BLaER1 (cell line): ENCODE measurements around the gene ARFGEF3.
"Not testable (repeated sequence)": the region's sequence is repeated elsewhere in the genome, so short reads cannot be mapped to it uniquely, and the experiment has no call there.

Experiments used
- H3K27ac ChIP-seq: shearing (Covaris generic); formaldehyde crosslinking; 2 replicates; pipeline ENCODE4 v1.8.1; 2022
- H3K27me3 ChIP-seq: shearing (Covaris generic); formaldehyde crosslinking; 2 replicates; pipeline ENCODE4 v1.8.1; 2022
- H3K36me3 ChIP-seq: shearing (Covaris generic); formaldehyde crosslinking; 2 replicates; pipeline ENCODE4 v1.8.1; 2022
- H3K4me1 ChIP-seq: shearing (Covaris generic); formaldehyde crosslinking; 2 replicates; pipeline ENCODE4 v1.8.1; 2022
- H3K4me2 ChIP-seq: shearing (Covaris generic); formaldehyde crosslinking; 2 replicates; pipeline ENCODE4 v1.8.1; 2022
- H3K4me3 ChIP-seq: shearing (Covaris generic); formaldehyde crosslinking; 2 replicates; pipeline ENCODE4 v1.8.1; 2022
- H3K9ac ChIP-seq: shearing (Covaris generic); formaldehyde crosslinking; 2 replicates; pipeline ENCODE4 v1.8.1; 2022
- H3K9me3 ChIP-seq: shearing (Covaris generic); formaldehyde crosslinking; 2 replicates; pipeline ENCODE4 v1.8.1; 2022
- H4K20me1 ChIP-seq: shearing (Covaris generic); formaldehyde crosslinking; 2 replicates; pipeline ENCODE4 v1.8.1; 2022
- Cebpa-rat ChIP-seq: shearing (Covaris generic); IDR thresholded peaks from 2 replicates; pipeline ENCODE4 v1.8.1; 2022

Gene ARFGEF3

GRCh38 chr6:138267971-138268895, 106.5 kb downstream of the ARFGEF3 start:
- no peak for TF ChIP-seq Cebpa-rat
- Histone ChIP-seq H3K4me3 (no peak overlapping the region), H3K36me3 (no peaks in the 10 kb centered on the region), H3K9me3 (no peaks in the 10 kb centered on the region), H3K4me1 (no peaks in the 10 kb centered on the region), H4K20me1 (no peaks in the 10 kb centered on the region), H3K27ac (no peak overlapping the region), H3K4me2 (no peak overlapping the region), H3K27me3 (no peaks in the 10 kb centered on the region), H3K9ac (no peak overlapping the region)

- H3K27ac ChIP-seq, result no peak overlapping the region
- no peaks in the 10 kb centered on the region for H3K27me3 ChIP-seq
- no peak overlapping the region for H3K9ac ChIP-seq
- no peak overlapping the region for H3K4me2 ChIP-seq
- no peaks in the 10 kb centered on the region for H3K36me3 ChIP-seq
- H3K4me3 ChIP-seq, result no peak overlapping the region
- H4K20me1 ChIP-seq, result no peaks in the 10 kb centered on the region
- no peaks in the 10 kb centered on the region for H3K4me1 ChIP-seq
- H3K9me3 ChIP-seq, result no peaks in the 10 kb centered on the region
- no peak for TF ChIP-seq Cebpa-rat
Measured at GRCh38 chr6:138271451-138271850, 109.7 kb downstream of the ARFGEF3 start.

- no peak overlapping the region for H3K4me3 ChIP-seq
- no peak overlapping the region for H3K4me2 ChIP-seq
- no peak for TF ChIP-seq Cebpa-rat
Measured at GRCh38 chr6:138272533-138273315, 111.0 kb downstream of the ARFGEF3 start.

DNA sequence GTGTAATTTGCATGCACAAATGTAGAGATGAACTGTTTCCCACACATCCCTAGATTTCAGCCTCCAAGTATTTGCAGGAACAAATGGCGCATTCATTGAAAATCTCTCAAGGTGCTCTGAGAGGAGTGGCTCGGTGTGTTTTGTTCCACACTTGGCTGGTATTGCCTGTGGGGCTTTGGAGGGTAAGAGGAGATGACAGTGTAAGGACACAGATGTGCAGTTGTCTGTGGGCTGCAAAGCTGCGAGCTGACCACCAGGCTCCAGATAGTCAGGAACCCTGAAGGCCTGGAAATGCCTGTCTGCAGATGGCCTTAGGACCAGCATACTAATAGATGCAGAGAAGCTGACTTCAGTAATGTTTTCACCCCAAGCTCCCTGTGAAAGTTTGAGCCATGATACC, 114.2 kb downstream of the ARFGEF3 start:
- no peak for TF ChIP-seq Cebpa-rat
- Histone ChIP-seq H4K20me1 (no peaks in the 10 kb centered on the region), H3K9ac (no peak overlapping the region), H3K36me3 (no peaks in the 10 kb centered on the region), H3K9me3 (no peaks in the 10 kb centered on the region), H3K4me1 (no peaks in the 10 kb centered on the region), H3K4me2 (no peak overlapping the region), H3K4me3 (no peak overlapping the region), H3K27ac (no peak overlapping the region), H3K27me3 (no peaks in the 10 kb centered on the region)

More at GRCh38 chr6:138272533-138273315, 111.0 kb downstream of the ARFGEF3 start:
- Histone ChIP-seq H3K4me1 (no peaks in the 10 kb centered on the region), H3K9ac (no peak overlapping the region), H3K27ac (no peak overlapping the region), H4K20me1 (no peaks in the 10 kb centered on the region), H3K27me3 (no peaks in the 10 kb centered on the region), H3K36me3 (no peaks in the 10 kb centered on the region), H3K9me3 (no peaks in the 10 kb centered on the region)

- H4K20me1 ChIP-seq, result no peaks in the 10 kb centered on the region
- no peak overlapping the region for H3K4me3 ChIP-seq
- no peak for TF ChIP-seq Cebpa-rat
- no peaks in the 10 kb centered on the region for H3K27me3 ChIP-seq
- H3K27ac ChIP-seq, result no peak overlapping the region
- no peak overlapping the region for H3K4me2 ChIP-seq
- no peak overlapping the region for H3K9ac ChIP-seq
- H3K9me3 ChIP-seq, result no peaks in the 10 kb centered on the region
- no peaks in the 10 kb centered on the region for H3K36me3 ChIP-seq
- H3K4me1 ChIP-seq, result no peaks in the 10 kb centered on the region
Measured at GRCh38 chr6:138277835-138278234, 116.1 kb downstream of the ARFGEF3 start.

DNA sequence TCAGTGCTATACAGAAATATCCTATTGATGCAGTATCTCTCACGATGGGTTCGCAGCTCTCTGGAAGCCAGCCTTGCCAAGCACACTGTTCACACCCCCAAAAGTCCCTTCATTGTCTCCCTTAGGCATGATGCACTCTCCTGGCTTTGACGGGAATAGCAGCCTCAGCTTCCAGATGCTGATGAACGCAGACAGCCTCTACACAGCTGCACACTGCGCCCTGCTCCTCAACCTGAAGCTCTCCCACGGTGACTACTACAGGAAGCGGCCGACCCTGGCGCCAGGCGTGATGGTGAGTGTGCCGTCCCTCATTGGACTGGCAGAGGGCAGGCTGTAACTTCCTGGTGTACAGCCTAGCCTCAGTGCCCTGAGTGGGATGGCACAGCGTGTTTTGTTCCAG, 116.6 kb downstream of the ARFGEF3 start:
- H3K9me3 ChIP-seq, result no peaks in the 10 kb centered on the region
- no peak overlapping the region for H3K9ac ChIP-seq
- no peaks in the 10 kb centered on the region for H4K20me1 ChIP-seq
- no peaks in the 10 kb centered on the region for H3K36me3 ChIP-seq
- no peaks in the 10 kb centered on the region for H3K27me3 ChIP-seq
- H3K4me1 ChIP-seq, result no peaks in the 10 kb centered on the region
- H3K4me3 ChIP-seq, result no peak overlapping the region
- no peak for TF ChIP-seq Cebpa-rat
- H3K4me2 ChIP-seq, result no peak overlapping the region
- no peak overlapping the region for H3K27ac ChIP-seq

GRCh38 chr6:138285800-138286199, 124.1 kb downstream of the ARFGEF3 start:
- no peaks in the 10 kb centered on the region for H3K9me3 ChIP-seq
- no peak overlapping the region for H3K27ac ChIP-seq
- H3K4me1 ChIP-seq, result no peaks in the 10 kb centered on the region
- H3K27me3 ChIP-seq, result no peaks in the 10 kb centered on the region
- no peak for TF ChIP-seq Cebpa-rat
- H4K20me1 ChIP-seq, result no peaks in the 10 kb centered on the region
- no peak overlapping the region for H3K4me2 ChIP-seq
- no peak overlapping the region for H3K9ac ChIP-seq
- no peak overlapping the region for H3K4me3 ChIP-seq
- H3K36me3 ChIP-seq, result no peaks in the 10 kb centered on the region

- Histone ChIP-seq H3K9me3 (no peaks in the 10 kb centered on the region), H3K4me3 (no peak overlapping the region), H3K27ac (no peak overlapping the region), H3K4me1 (no peaks in the 10 kb centered on the region), H3K27me3 (no peaks in the 10 kb centered on the region), H3K9ac (no peak overlapping the region), H3K4me2 (no peak overlapping the region), H4K20me1 (no peaks in the 10 kb centered on the region), H3K36me3 (no peaks in the 10 kb centered on the region)
- no peak for TF ChIP-seq Cebpa-rat
Measured at GRCh38 chr6:138286698-138287097, 125.0 kb downstream of the ARFGEF3 start.

DNA sequence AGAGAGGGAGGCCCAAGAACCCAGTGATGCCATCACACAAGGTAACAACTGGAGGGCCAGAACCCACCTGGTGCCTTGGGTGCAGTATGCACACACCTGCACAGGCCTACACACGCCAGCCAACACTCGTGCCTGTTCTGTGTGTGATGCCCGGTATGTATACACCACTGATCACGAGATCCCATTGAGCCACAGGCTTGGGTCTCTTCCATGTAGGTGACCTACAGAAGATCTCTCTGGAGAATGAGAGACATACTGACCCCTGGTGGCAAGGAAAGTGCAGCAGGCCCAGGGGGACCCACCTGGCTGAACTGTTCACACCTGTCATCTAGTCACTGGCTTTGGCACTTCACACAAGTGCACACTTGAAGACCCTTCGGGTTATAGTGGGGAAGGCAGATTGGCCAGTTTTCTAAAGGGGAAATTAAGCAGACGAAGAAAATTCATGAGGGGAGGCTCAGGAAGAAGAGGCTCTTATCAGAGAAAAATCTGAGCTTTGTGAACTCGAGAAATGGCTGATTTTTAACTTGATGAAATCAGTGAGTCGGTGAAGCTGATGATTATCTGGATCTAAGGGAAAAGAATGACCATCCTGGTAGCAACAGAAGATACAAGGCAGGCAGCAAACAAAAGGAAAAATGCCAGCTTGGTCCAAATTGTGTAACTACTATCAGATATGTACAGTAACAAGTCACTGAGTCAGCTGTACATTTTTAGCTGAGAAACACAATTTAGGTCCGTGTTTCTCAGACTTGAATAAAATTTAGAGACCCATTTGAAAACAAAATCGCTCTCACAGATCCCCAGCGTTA, 125.6 kb downstream of the ARFGEF3 start:
- H3K27ac ChIP-seq, result no peak overlapping the region

GRCh38 chr6:138288428-138289085, 126.8 kb downstream of the ARFGEF3 start:
- not testable (repeated sequence) for H3K9me3 ChIP-seq, H3K36me3 ChIP-seq, H4K20me1 ChIP-seq, H3K4me3 ChIP-seq, H3K4me2 ChIP-seq, H3K9ac ChIP-seq, H3K4me1 ChIP-seq, H3K27me3 ChIP-seq, H3K27ac ChIP-seq

More for the DNA sequence above, 125.6 kb downstream of the ARFGEF3 start:
- no peak for TF ChIP-seq Cebpa-rat
- Histone ChIP-seq H3K27me3 (no peaks in the 10 kb centered on the region), H3K9me3 (no peaks in the 10 kb centered on the region), H3K4me3 (no peak overlapping the region), H3K4me2 (no peak overlapping the region), H4K20me1 (no peaks in the 10 kb centered on the region), H3K36me3 (no peaks in the 10 kb centered on the region), H3K9ac (no peak overlapping the region), H3K4me1 (no peaks in the 10 kb centered on the region)
